GM18951 (cell line): ENCODE data around the gene FAM20A.

ENCODE experiments used
- POLR2A ChIP-seq: IDR thresholded peaks from 4 replicates; pipeline ENCODE4 v1.6.1; 2011; ENCODE audit warnings: mild to moderate bottlenecking; ENCODE audit not compliant: insufficient read length, insufficient read depth; ENCODE audit errors: extremely low read depth
- in situ Hi-C: fragments of 300-500 bp; cut with MboI; formaldehyde crosslinking; loops from one replicate; pipeline ENCODE4 v1.12.0; 2022; ENCODE audit warnings: low sequenced_read_pairs, mixed read lengths, inconsistent platforms; ENCODE audit not compliant: unreplicated experiment

Gene FAM20A

GRCh38 chr17:68576811-68577496 is 24.2 kb downstream of the FAM20A start:
- TF ChIP-seq POLR2A: no peak
- in situ Hi-C loops: no loop called here

- in situ Hi-C loops: no loop called here
- TF ChIP-seq POLR2A: no peak
Observed at GRCh38 chr17:68576137-68576536, 25.0 kb downstream of the FAM20A start.

GRCh38 chr17:68573338-68573737 is 27.8 kb downstream of the FAM20A start:
- TF ChIP-seq POLR2A: no peak
- in situ Hi-C loops: no loop called here

DNA sequence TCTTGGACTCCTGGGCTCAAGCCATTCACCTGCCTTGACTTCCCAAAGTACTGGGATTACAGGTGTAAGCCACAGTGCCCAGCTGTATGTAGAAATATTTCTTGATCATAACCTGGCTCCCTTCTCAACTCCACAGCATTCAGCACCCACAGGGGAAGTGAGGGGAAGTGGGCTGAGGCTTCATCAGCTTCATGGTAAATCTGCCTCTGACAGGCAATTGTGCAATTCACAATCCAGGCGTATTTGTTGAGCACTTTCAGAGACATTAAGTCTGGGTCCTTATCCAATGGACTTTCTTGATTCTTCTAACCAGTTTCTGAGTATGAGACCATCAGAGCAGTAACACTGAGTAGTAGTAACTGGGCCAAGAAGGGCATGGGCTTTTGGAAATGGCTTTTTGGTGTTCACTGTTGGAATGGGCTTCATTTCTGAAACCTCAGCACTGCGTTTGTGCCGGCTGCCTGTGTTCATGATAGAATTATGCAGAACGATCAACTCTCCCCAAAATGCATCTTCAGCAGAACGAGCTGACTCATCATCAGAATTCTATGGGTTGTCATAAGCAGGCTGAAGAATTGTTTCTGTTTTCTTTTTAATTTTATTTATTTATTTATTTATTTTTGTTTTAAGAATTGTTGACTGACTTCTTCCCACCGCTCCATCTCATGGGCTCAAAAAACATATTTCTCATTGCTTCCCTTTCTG is 28.9 kb downstream of the FAM20A start:
- TF ChIP-seq POLR2A: no peak

DNA sequence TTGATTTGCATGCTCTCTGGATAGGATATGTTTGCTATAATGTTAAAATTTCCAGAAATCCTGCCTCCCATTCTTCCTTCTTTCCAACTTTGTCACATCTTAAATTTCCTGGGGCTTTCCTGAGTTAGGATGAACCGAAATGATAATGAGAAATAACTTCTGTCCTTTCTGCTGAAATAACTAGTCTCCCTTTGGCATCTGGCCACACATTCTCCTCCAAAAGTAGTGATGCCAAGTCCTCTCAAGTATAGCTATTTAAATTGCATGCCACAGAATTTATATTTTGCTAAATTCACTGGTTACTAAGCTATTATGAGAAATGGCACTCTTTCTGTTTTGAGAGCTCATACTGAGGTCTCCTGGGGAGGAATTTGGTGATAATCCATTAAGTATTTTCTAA is 30.6 kb downstream of the FAM20A start:
- in situ Hi-C loops: no loop called here
- TF ChIP-seq POLR2A: no peak

More for the DNA sequence above, 28.9 kb downstream of the FAM20A start:
- in situ Hi-C loops: no loop called here

GRCh38 chr17:68569346-68569745 is 31.8 kb downstream of the FAM20A start:
- TF ChIP-seq POLR2A: no peak
- in situ Hi-C loops: no loop called here

- in situ Hi-C loops: no loop called here
- no peak for TF ChIP-seq POLR2A
Observed at GRCh38 chr17:68568581-68568980, 32.6 kb downstream of the FAM20A start.

GRCh38 chr17:68567581-68567980 is 33.6 kb downstream of the FAM20A start:
- no peak for TF ChIP-seq POLR2A
- in situ Hi-C loops: no loop called here

- in situ Hi-C loops: no loop called here
- no peak for TF ChIP-seq POLR2A
Observed at GRCh38 chr17:68567035-68567434, 34.1 kb downstream of the FAM20A start.

DNA sequence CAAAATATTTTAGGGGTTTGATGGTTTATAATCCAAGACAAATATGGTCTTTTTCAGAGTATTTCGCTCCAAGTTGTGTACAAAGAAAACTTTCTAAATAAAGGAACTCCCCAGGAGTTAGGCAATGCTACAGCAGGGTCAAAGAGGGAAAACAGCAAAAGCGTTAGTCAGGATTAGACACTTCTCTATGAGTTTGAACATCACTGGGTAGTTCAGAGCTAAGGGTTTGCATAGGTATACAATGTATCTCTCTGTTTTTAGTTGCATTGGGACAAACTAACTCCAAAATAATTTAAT is 34.8 kb downstream of the FAM20A start:
- TF ChIP-seq POLR2A: no peak
- in situ Hi-C loops: no loop called here

GRCh38 chr17:68565661-68566441 is 35.3 kb downstream of the FAM20A start:
- in situ Hi-C loops: no loop called here
- TF ChIP-seq POLR2A: no peak

DNA sequence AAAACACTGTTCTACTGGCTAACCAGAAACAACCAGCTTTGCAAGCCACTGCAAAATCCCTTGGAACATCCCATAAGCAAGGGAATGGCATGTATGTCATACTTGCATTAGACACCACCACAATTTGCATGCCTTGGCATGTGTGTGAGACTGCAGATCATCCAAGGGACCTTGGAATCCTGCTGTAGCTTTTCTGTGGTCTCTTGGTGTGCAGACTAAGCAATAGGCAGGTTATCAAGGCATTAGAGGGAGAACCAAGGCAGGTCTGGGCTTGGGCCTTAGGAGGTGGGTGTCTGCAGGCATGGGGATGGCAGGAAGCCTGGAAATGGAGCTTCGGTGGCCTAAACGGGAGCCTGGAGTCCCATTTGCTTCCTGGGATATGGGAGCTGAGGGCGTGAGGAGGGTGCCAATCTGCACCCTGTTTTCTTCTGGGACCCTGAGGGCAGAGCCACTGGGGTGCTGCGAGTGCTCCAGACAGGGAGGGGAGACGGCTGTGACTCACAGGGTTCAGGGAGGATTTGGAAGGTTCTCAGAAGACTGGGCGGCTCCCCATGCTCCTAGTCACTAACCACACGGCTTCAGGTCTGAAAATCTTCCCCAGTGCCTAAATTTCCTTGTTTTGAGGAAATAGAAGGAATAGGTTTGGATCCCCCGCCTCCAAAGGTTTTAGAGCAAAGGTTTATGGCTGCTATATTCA is 36.6 kb downstream of the FAM20A start:
- no peak for TF ChIP-seq POLR2A
- in situ Hi-C loops: no loop called here

- no peak for TF ChIP-seq POLR2A
- in situ Hi-C loops: no loop called here
Observed at GRCh38 chr17:68562736-68563135, 38.4 kb downstream of the FAM20A start.
